Stomach (tissue), 4 donors: ENCODE data around the gene TRIM36.

ENCODE experiments used
- CTCF ChIP-seq, 7 experiments: fragments of 450-650 bp in 4 of 7; fragments of 200-600 bp in 3 of 7; sonication (generic) in 3 of 7; IDR thresholded peaks; one replicate each; pipeline ENCODE4 v1.5.1; 2016 to 2019; ENCODE audit warnings: antibody characterized with exemption in 7 of 7, control low read depth in 2 of 7, mild to moderate bottlenecking in 1 of 7
- EP300 ChIP-seq: sonication (generic); formaldehyde crosslinking; IDR thresholded peaks from one replicate; pipeline ENCODE4 v1.6.1; 2017; ENCODE audit warnings: antibody characterized with exemption
- POLR2A ChIP-seq, 4 donors: fragments of 450-650 bp; IDR thresholded peaks; one replicate each; pipeline ENCODE4 v1.6.1; 2016; ENCODE audit warnings: antibody characterized with exemption in 4 of 4, control low read depth in 2 of 4, mild to moderate bottlenecking in 1 of 4, moderate library complexity in 1 of 4
- POLR2AphosphoS5 ChIP-seq, 3 donors: sonication (generic); formaldehyde crosslinking; IDR thresholded peaks; one replicate each; pipeline ENCODE4 v1.6.1; 2016; ENCODE audit warnings: antibody characterized with exemption in 3 of 3

- TF ChIP-seq POLR2A (IDR thresholded peaks at IDR 0.05) (no peak), POLR2AphosphoS5 (IDR thresholded peaks at IDR 0.05) (no peak), CTCF (IDR thresholded peaks at IDR 0.05) (no peak), EP300 (no peak)
Observed at GRCh38 chr5:115179030-115179393, 9.3 kb upstream of the TRIM36 start.
